Activated T-helper 2 cell treated with anti-CD3 and anti-CD28 coated beads, Interferon-gamma antibody, Interleukin-2, Interleukin-4, amounts not matched to agents 10 μg/mL and 5 μg/mL and 100 μg/mL, durations not matched to agents 14 hours and 24 hours and 36 hours (primary cell): Measurements from ENCODE around the gene SLCO1B3. TPM values are rescaled to one million over a fixed set of nuclear protein-coding genes. Genes with fewer than 3 reads are reported as not detected.

ENCODE experiments used
- DNase-seq: peaks from one replicate; pipeline ENCODE4 v3.0.0; 2021; ENCODE audit warnings: low spot score
- H3K27ac Mint-ChIP-seq: one replicate; pipeline ENCODE4 v1.8.0; 2021; ENCODE audit warnings: mixed read lengths
- H3K27me3 Mint-ChIP-seq: one replicate; pipeline ENCODE4 v1.8.0; 2021; ENCODE audit warnings: low read depth, mixed read lengths
- H3K36me3 Mint-ChIP-seq: one replicate; pipeline ENCODE4 v1.8.0; 2021; ENCODE audit warnings: low read depth, mixed read lengths
- H3K4me1 Mint-ChIP-seq: one replicate; pipeline ENCODE4 v1.8.0; 2021; ENCODE audit warnings: low read depth, mixed read lengths
- H3K4me3 Mint-ChIP-seq: one replicate; pipeline ENCODE4 v1.8.0; 2021; ENCODE audit warnings: low read depth, mild to moderate bottlenecking, moderate library complexity, mixed read lengths
- H3K9me3 Mint-ChIP-seq: one replicate; pipeline ENCODE4 v1.8.0; 2021; ENCODE audit warnings: mixed read lengths
- intact Hi-C: fragments of 100-400 bp; cut with micrococcal nuclease; formaldehyde crosslinking; loops from one replicate; pipeline ENCODE4 v1.15.1; 2023
- total RNA-seq: library from RNA; stranded (reverse); gene quantifications from 2 replicates; pipeline ENCODE4 v1.2.3, GENCODE V29; 2022

Gene SLCO1B3
- total RNA-seq, 1 donor from 2014 or later: not detected

GRCh38 chr12:20917819-20918218 lies 107.3 kb downstream of the SLCO1B3 start:
- Mint-ChIP-seq H3K9me3 (peaks cover 25% of the 10 kb centered on the region), H3K27me3 (no peaks in the 10 kb centered on the region), H3K36me3 (no peaks in the 10 kb centered on the region), H3K27ac (no peak overlapping the region), H3K4me1 (no peaks in the 10 kb centered on the region), H3K4me3 (no peak overlapping the region)
- no peak for DNase-seq
- intact Hi-C loops: no loop called here

- intact Hi-C loops: no loop called here
- Mint-ChIP-seq H3K27me3 (no peaks in the 10 kb centered on the region), H3K27ac (no peak overlapping the region), H3K4me1 (no peaks in the 10 kb centered on the region), H3K36me3 (no peaks in the 10 kb centered on the region), H3K4me3 (no peak overlapping the region), H3K9me3 (peaks cover 4% of the 10 kb centered on the region)
- no peak for DNase-seq
These were observed 121.4 kb downstream of the SLCO1B3 start for GRCh38 chr12:20931894-20932293.

- no peak for DNase-seq
- H3K36me3 Mint-ChIP-seq: no peaks in the 10 kb centered on the region
These were observed 136.2 kb downstream of the SLCO1B3 start for GRCh38 chr12:20946732-20947131.

DNA sequence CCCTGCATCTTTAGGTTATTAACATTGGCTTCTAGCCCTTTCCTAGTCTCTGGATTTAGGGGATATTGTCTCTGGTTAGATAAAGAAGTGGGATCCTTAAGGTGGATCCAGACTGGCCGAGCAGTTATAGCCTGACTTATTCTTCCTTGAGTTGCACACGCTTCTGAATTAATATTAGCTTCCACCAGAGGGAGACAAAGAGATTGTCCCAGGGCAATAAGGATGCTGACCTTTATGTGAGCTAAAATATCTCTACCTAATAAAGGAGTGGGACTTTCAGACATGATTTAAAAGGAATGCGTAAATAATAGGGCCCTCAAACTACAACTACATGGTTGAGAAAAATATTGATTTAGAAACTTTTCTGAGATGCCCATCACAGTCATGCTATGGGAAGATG lies 139.7 kb downstream of the SLCO1B3 start:
- intact Hi-C loops: no loop called here
- Mint-ChIP-seq H3K4me3 (no peak overlapping the region), H3K36me3 (no peaks in the 10 kb centered on the region), H3K9me3 (no peaks in the 10 kb centered on the region), H3K4me1 (no peaks in the 10 kb centered on the region), H3K27me3 (no peaks in the 10 kb centered on the region), H3K27ac (no peak overlapping the region)
- no peak for DNase-seq

More at GRCh38 chr12:20946732-20947131, 136.2 kb downstream of the SLCO1B3 start:
- Mint-ChIP-seq H3K9me3 (no peaks in the 10 kb centered on the region), H3K27ac (no peak overlapping the region), H3K4me3 (no peak overlapping the region), H3K4me1 (no peaks in the 10 kb centered on the region), H3K27me3 (no peaks in the 10 kb centered on the region)
- intact Hi-C loops: loop anchor here (1.0 kb wide), 1 partner anchor 224 kb away; no protein-coding TSS in a partner anchor

DNA sequence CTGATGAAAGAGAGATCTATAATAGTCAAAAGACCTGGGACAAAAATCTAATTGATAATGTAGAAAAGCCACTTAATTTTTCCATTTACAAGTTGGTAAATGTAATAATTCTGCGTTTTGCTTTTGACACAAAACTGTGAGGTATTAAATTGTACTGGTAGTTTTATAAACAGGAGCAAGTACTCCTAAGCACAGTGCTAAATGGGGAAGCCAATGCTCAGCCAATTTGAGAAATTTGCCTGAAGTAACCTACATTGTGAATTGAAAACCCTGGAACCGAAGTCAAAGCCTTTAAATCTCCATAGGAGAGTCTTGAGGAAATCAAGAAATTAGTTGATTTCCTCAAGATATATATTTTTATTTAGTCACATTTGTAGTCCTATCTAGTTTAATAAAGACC lies 152.8 kb downstream of the SLCO1B3 start:
- no peak for DNase-seq
- intact Hi-C loops: no loop called here
- Mint-ChIP-seq H3K27me3 (no peaks in the 10 kb centered on the region), H3K9me3 (peaks cover 5% of the 10 kb centered on the region), H3K4me3 (no peak overlapping the region), H3K4me1 (no peaks in the 10 kb centered on the region), H3K36me3 (no peaks in the 10 kb centered on the region), H3K27ac (no peak overlapping the region)

GRCh38 chr12:20963762-20964161 lies 153.3 kb downstream of the SLCO1B3 start:
- intact Hi-C loops: no loop called here

More at GRCh38 chr12:20963762-20964161, 153.3 kb downstream of the SLCO1B3 start:
- DNase-seq: no peak
- Mint-ChIP-seq H3K27ac (no peak overlapping the region), H3K4me3 (no peak overlapping the region), H3K4me1 (no peaks in the 10 kb centered on the region), H3K27me3 (no peaks in the 10 kb centered on the region), H3K9me3 (peaks cover 4% of the 10 kb centered on the region), H3K36me3 (no peaks in the 10 kb centered on the region)

Other genes starting within 250 kb of the SLCO1B3 start
- not detected in 2 replicates for gene SLCO1C1, start 115.4 kb upstream of the SLCO1B3 start, total RNA-seq